ENCODE data around the gene HTR3A. TPM values are rescaled to one million over a fixed set of nuclear protein-coding genes. Genes with fewer than 3 reads are reported as not detected.

HTR3A gene
- total RNA-seq, 1 experiment from 2014 or later, result not detected

DNA sequence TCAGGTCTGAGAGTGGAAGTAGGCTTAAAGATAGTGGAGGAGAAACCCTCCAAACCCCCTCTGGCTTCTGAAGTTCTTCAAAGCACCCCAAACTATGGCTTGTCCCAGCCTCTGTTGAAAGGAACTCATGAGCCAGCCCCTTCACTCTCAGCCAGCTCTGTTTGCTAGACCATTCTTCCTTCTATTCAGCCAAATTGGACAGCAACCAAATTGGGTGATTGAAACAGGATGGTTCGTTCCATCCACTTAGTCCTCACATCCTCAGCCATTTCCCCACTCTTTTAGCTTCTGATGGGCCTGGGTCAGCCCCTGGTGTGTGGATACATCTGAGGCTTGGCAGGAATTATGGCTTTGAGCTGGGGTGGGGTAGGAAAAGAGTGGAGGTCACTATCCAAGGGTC, 4.5 kb downstream of the HTR3A start:
- DNase-seq (ENCODE audit: low spot score), result no peak

DNA sequence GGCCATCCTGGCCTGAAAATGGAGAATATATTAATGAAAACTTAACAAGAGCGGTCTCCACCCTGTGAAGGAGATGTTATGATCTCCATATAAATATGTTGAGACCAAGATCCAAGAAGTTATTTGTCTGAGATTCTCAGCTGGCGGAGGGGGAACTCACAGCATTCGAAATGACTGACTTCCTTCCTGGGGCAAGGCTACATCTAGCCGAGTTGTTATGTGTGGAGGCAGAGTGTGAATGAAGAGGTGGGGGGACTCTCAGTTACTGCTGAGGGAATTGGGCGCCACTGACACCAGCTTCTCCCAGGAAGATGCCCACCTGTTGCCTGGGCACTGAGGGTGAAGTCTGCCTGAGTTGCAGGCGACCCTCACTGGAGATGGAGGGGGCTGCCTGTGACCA, 5.9 kb downstream of the HTR3A start:
- no peak for DNase-seq (ENCODE audit: low spot score)

- DNase-seq (ENCODE audit: low spot score), result no peak
These were observed 7.4 kb downstream of the HTR3A start for GRCh38 chr11:113982306-113982705.

DNA sequence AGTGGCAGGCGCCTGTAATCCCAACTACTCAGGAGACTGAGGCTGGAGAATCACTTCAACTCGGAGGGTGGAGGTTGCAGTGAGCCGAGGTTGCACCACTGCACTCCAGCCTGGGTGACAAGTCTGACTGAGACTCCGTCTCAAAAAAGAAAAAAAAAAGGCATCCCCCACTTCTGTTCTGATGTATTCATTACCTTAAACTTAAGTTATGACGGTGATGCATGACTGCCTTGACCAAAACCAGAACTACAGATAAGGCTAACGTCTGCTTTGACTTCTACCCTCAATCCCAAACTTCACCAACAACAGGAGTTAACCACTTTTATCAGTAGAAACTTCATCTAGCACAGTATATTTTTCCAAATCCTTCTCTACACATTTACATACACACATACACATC, 9.9 kb downstream of the HTR3A start:
- no peak for DNase-seq (ENCODE audit: low spot score)

- no peak for DNase-seq (ENCODE audit: low spot score)
These were observed 11.0 kb downstream of the HTR3A start for GRCh38 chr11:113985906-113986305.

DNA sequence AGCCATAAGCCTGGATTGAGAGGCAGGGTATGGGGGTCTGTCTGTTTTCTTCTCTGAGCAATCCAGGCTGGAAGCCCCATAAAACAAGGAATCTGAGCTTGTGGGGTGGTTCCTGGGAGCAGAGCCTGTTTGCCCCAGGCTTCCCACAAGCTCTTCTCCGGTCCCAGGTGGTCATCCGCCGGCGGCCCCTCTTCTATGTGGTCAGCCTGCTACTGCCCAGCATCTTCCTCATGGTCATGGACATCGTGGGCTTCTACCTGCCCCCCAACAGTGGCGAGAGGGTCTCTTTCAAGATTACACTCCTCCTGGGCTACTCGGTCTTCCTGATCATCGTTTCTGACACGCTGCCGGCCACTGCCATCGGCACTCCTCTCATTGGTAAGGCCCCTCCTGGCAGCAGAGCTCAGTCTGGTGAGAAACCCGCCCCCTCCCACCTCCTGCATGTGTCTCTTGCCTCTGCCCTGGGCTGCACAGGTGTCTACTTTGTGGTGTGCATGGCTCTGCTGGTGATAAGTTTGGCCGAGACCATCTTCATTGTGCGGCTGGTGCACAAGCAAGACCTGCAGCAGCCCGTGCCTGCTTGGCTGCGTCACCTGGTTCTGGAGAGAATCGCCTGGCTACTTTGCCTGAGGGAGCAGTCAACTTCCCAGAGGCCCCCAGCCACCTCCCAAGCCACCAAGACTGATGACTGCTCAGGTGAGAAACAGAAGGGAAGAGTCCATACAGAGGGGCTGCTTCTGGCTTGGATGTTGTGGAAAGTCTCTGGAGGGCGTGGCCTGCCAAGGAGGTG, 11.6 kb downstream of the HTR3A start:
- DNase-seq (ENCODE audit: low spot score), result no peak

- no peak for DNase-seq (ENCODE audit: low spot score)
These were observed 14.5 kb downstream of the HTR3A start for GRCh38 chr11:113989381-113989780.

- no peak for DNase-seq (ENCODE audit: low spot score)
These were observed 15.0 kb downstream of the HTR3A start for GRCh38 chr11:113989916-113990315.

DNA sequence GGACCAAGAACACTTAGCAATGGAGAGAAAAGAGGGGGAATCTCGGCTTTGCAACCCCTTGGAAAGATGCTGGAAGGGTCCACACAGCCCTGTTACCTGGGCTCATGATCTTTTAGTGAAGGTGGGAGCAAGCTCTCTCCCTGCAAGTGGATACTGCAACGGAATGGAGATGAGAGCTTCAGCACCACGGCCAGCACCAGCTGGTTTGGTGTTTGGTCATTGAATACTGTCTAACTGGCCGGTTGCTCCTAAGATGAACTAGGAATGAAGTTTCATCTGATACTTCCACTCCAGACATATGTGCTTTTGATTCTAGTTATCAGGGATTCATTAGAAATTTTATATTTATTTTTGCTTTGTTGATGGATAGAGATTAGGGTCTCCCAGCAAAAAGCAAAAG, 16.3 kb downstream of the HTR3A start:
- DNase-seq (ENCODE audit: low spot score), result no peak

- DNase-seq (ENCODE audit: low spot score), result no peak
These were observed 17.0 kb downstream of the HTR3A start for GRCh38 chr11:113991718-113992458.

DNA sequence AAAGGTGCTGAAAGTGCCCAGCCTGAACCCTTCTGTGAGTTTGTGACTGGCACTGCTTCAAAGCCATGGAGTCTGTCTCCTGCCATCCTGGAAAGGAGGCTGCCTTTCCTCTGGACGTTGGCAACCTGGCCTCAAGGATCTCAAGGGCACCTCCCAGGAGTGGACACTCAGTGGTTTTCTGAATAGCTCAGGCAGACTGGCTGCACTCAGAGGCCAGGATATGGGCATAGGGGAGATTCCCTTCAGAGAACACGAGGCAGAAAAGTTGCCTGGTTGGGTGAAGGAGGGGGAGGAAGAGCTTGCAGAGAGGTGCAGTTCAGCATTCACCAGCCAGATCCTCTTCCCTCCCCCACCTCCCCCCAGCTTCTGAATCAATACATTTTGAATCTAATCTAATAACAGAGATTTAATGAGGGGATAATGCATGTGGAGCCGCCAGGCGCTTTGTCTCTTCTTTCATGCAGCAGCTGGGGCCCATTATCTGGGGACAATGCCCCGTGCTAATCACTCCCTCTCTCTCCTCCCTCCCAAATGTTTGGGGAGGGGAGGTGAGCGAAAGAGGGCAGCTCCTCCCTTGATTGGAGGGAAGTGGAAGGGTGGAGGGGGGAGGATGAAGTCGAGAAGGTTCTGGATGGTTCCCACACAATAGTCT, 17.7 kb downstream of the HTR3A start:
- no peak for DNase-seq (ENCODE audit: low spot score)

DNA sequence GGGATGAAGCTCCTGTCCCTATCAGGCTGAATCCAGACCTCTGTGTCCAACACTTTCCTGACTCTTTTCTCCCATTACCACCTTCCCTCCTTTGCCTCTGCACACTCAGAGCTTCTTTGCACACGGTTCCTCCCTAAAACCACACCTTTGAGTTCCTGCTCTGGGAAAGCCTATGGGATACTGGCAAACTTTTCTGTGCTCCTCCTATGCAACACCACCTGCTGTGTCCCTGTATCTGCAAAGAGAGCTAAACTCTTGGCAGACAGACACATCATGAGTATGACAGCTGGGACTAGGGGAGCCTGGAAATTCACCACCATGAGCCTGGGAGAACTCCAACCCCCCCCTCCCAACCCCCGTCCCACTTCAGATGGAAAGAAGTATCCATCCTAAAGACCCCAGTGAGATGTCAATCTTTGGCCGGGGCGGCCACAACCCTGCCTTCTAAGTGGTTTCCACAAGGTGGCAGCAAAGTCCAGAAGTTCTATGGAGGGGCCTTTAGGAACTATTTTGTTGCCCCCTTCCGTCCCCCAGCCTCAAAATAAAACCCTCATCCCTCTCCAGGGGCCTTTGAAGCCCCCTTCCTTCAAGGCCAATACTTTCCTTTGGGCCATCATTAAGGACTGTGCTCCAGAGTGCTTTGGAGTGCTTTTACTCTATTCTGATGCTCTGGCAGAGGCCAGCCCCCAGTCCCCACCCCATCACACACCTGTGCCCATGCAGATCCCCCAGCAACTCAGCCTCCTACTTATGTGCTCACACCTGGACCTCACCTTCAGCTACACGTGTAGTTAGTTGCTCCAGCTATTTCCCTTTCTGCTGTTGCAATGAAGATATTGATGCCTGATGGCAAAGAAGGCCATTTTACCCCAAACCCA, 19.4 kb downstream of the HTR3A start:
- no peak for DNase-seq (ENCODE audit: low spot score)

GRCh38 chr11:113997473-113997872, 22.6 kb downstream of the HTR3A start:
- no peak for DNase-seq (ENCODE audit: low spot score)

DNA sequence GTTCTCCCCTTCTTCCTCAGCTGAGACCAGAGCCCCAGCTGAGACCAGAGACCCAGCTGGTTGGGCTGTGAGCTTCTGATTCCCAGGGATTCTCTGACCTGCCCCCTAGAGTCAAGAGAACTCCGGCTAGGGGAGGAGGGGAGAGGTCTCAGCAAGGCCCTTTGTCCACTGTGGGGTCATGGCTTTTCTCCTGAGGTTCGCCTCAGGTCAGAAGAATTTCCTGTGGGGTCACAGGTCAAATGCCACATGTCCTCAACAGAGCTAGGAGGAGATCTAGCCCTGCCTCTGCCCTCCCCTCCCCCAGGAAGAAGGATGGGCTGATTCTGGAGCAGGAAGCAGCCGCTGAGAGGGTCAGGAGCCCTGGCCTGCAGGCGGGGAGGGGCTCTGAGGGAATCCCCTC, 23.7 kb downstream of the HTR3A start:
- no peak for DNase-seq (ENCODE audit: low spot score)

- no peak for DNase-seq (ENCODE audit: low spot score)
These were observed 25.6 kb downstream of the HTR3A start for GRCh38 chr11:114000526-114000925.

GRCh38 chr11:114001416-114001815, 26.5 kb downstream of the HTR3A start:
- DNase-seq (ENCODE audit: low spot score), result no peak

GRCh38 chr11:114008331-114008730, 33.4 kb downstream of the HTR3A start:
- DNase-seq (ENCODE audit: low spot score), result no peak

DNA sequence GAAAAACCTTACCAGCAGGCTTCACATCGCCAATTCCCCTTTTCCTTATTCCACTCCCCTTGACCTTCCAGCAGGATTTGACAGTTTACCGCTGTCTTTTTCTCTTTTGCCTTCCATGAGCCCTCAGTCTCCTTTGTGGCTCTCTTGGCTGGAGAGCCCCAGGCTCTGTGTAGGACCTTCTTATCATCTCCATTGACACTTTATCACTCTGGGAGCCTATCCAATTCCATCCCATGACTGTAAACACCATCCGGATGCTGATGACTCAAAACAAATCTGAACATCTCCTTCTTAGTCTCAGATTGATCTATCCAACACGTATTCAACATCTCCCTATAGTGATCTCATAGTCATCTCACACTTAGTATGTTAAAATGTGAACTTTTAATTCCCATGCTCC, 36.0 kb downstream of the HTR3A start:
- DNase-seq (ENCODE audit: low spot score), result no peak

- DNase-seq (ENCODE audit: low spot score), result no peak
These were observed 36.5 kb downstream of the HTR3A start for GRCh38 chr11:114011443-114011842.

- no peak for DNase-seq (ENCODE audit: low spot score)
These were observed 40.2 kb downstream of the HTR3A start for GRCh38 chr11:114015117-114015516.

DNA sequence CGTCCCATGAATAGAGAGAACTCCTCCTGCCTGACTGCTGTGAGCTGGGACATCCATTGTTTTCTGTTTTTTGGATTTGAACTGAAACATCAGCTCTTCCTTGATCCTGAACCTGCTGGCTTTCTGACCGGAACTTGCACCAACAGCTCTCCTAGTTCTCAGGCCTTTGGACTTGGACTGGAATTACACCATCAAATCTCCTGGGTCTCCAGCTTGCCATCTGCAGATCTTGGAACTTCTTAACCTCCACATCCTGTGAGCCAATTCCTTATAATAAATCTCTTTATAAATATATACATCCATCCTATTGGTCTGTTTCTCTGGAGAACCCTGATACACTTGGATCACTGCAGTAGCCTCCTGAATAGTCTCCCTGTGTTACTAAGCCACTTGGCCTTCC, 42.1 kb downstream of the HTR3A start:
- no peak for DNase-seq (ENCODE audit: low spot score)

DNA sequence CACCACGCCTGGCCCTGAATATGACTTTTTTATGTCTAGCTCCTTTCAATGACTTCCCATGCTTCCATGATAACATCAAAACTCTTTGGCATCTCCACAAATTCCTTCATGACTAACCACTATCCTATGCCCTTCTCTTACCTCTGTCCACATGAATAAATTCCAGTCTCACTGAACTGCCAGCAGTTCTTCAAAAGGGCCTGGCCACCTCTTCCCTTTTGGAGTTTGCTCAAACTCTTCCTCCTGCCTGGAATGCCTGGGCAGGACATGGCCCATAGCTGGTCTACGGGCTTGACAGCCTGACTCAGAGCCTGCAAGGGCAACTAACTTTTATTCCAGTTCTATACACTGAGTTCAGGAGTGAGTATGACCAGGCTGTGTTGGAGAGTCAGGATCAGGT, 42.8 kb downstream of the HTR3A start:
- DNase-seq (ENCODE audit: low spot score), result no peak
